ENCODE data around the gene JADE1. TPM values are rescaled to one million over a fixed set of nuclear protein-coding genes. Genes with fewer than 3 reads are reported as not detected.

Gene JADE1
- total and polyA plus RNA-seq, 8 donors: 21.9 to 92.1 (median 35.3) TPM

- ATAC-seq (no peak), FAIRE-seq (no peak), DNase-seq (no peak)
- H3K9me3 ChIP-seq: no peaks in the 10 kb centered on the region
- peaks cover 6 to 91% (median 44%) of the 10 kb centered on the region in 3 donors for H3K36me3 ChIP-seq
- H3K4me3 ChIP-seq: no peak overlapping the region
- TF ChIP-seq CTCF (IDR thresholded peaks at IDR 0.05): no peak
- intact Hi-C loops (cut with DNase I): no loop called here
- no peak overlapping the region for H3K27ac ChIP-seq
- peaks cover 0 to 5% (median 4%) of the 10 kb centered on the region in 3 donors for H3K4me1 ChIP-seq
- WGBS, 2 donors: 63 to 67% methylated on average over 6 of the region's 6 CpGs
- no peaks in the 10 kb centered on the region for H3K27me3 ChIP-seq
Observed at GRCh38 chr4:128854433-128854832, 44.9 kb downstream of the JADE1 start.

- peaks cover 4 to 84% (median 41%) of the 10 kb centered on the region in 3 donors for H3K36me3 ChIP-seq
Observed at GRCh38 chr4:128855621-128856020, 46.1 kb downstream of the JADE1 start.

GRCh38 chr4:128856246-128856645, 46.7 kb downstream of the JADE1 start:
- DNase-seq: no peak
- intact Hi-C loops (cut with DNase I): no loop called here
- no peak for ATAC-seq
- Histone ChIP-seq H3K27me3 (no peaks in the 10 kb centered on the region), H3K9me3 (no peaks in the 10 kb centered on the region), H3K4me3 (no peak overlapping the region), H3K4me1 (peaks cover 0 to 6% (median 5%) of the 10 kb centered on the region in 3 donors), H3K36me3 (peaks cover 4 to 85% (median 47%) of the 10 kb centered on the region in 3 donors), H3K27ac (no peak overlapping the region)
- TF ChIP-seq CTCF (IDR thresholded peaks at IDR 0.05): no peak
- no peak for FAIRE-seq
- 83 to 89% methylated on average over 2 of the region's 2 CpGs for WGBS, 2 donors

More at GRCh38 chr4:128855621-128856020, 46.1 kb downstream of the JADE1 start:
- no peak overlapping the region for H3K4me3 ChIP-seq
- H3K27me3 ChIP-seq: no peaks in the 10 kb centered on the region
- WGBS, 2 donors: 90 to 94% methylated on average over 7 of the region's 7 CpGs
- DNase-seq (no peak), ATAC-seq (no peak), FAIRE-seq (no peak)
- H3K9me3 ChIP-seq: no peaks in the 10 kb centered on the region
- intact Hi-C loops (cut with DNase I): no loop called here
- TF ChIP-seq CTCF (IDR thresholded peaks at IDR 0.05): no peak
- no peak overlapping the region for H3K27ac ChIP-seq
- peaks cover 0 to 6% (median 5%) of the 10 kb centered on the region in 3 donors for H3K4me1 ChIP-seq

- Histone ChIP-seq H3K27me3 (no peaks in the 10 kb centered on the region), H3K4me1 (peaks cover 0 to 6% (median 5%) of the 10 kb centered on the region in 3 donors), H3K4me3 (no peak overlapping the region), H3K36me3 (peaks cover 4 to 78% (median 50%) of the 10 kb centered on the region in 3 donors), H3K27ac (no peak overlapping the region), H3K9me3 (no peaks in the 10 kb centered on the region)
- TF ChIP-seq CTCF (IDR thresholded peaks at IDR 0.05): no peak
- ATAC-seq (peak in 3 of 4 donors; percentile 3 to 14 (median 4)), DNase-seq (no peak), FAIRE-seq (no peak)
- WGBS, 2 donors: 71 to 73% methylated on average over 18 of the region's 18 CpGs
- intact Hi-C loops (cut with DNase I): no loop called here
Observed at GRCh38 chr4:128858879-128859671, 49.6 kb downstream of the JADE1 start.

All from pancreas (tissue), 10 donors.